ENCODE measurements around the gene SIT1. TPM values are rescaled to one million over a fixed set of nuclear protein-coding genes. Genes with fewer than 3 reads are reported as not detected.

The SIT1 gene
- total and polyA plus RNA-seq, 7 donors, result 0.81 to 15.9 (median 1.3) TPM; not detected in 3

DNA sequence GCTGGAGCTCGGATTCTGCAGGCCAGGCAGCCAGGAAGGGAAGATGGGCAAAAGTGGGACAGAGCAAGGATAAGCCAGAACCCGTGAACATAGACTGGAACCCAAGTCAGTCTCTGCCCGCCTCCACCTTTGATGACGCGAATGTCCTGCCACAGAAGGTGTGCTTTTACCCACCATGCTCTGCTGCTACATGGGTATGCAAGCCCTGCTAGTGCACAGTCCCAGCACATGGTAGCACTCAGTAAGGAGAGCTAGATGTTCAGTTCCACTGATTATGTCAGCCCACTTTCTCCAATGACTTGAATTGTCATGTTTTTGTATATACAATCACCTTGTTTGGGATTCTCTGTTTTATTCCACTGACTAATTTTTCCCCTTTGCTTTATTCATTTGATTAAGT is 21.1 kb downstream of the SIT1 start:
- no peaks in the 10 kb centered on the region for H3K4me1 ChIP-seq
- intact Hi-C loops (cut with DNase I), result no loop called here
- WGBS, 2 donors, result 88 to 91% methylated on average over 5 of the region's 5 CpGs
- H3K27ac ChIP-seq, result no peak overlapping the region
- H3K36me3 ChIP-seq, result no peaks in the 10 kb centered on the region
- DNase-seq, result no peak
- TF ChIP-seq, protein P1, sequence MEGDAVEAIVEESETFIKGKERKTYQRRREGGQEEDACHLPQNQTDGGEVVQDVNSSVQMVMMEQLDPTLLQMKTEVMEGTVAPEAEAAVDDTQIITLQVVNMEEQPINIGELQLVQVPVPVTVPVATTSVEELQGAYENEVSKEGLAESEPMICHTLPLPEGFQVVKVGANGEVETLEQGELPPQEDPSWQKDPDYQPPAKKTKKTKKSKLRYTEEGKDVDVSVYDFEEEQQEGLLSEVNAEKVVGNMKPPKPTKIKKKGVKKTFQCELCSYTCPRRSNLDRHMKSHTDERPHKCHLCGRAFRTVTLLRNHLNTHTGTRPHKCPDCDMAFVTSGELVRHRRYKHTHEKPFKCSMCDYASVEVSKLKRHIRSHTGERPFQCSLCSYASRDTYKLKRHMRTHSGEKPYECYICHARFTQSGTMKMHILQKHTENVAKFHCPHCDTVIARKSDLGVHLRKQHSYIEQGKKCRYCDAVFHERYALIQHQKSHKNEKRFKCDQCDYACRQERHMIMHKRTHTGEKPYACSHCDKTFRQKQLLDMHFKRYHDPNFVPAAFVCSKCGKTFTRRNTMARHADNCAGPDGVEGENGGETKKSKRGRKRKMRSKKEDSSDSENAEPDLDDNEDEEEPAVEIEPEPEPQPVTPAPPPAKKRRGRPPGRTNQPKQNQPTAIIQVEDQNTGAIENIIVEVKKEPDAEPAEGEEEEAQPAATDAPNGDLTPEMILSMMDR (IDR thresholded peaks at IDR 0.05), result no peak
- TF ChIP-seq POLR2A (IDR thresholded peaks at IDR 0.05), result no peak
- no peak for TF ChIP-seq EP300 (IDR thresholded peaks at IDR 0.05)
- no peak for TF ChIP-seq POLR2AphosphoS5 (IDR thresholded peaks at IDR 0.05)
- no peak overlapping the region for H3K4me3 ChIP-seq
- H3K9me3 ChIP-seq, result no peaks in the 10 kb centered on the region
- no peaks in the 10 kb centered on the region for H3K27me3 ChIP-seq

GRCh38 chr9:35628389-35628991 is 22.2 kb downstream of the SIT1 start:
- H3K36me3 ChIP-seq, result no peaks in the 10 kb centered on the region
- H3K27me3 ChIP-seq, result no peaks in the 10 kb centered on the region
- WGBS, 2 donors, result 95 to 97% methylated on average over 6 of the region's 6 CpGs
- no peaks in the 10 kb centered on the region for H3K4me1 ChIP-seq
- no peak overlapping the region for H3K4me3 ChIP-seq
- TF ChIP-seq, protein P1 (IDR thresholded peaks at IDR 0.05), result no peak
- TF ChIP-seq EP300 (IDR thresholded peaks at IDR 0.05), result no peak
- TF ChIP-seq POLR2A (IDR thresholded peaks at IDR 0.05), result no peak
- no peak for TF ChIP-seq POLR2AphosphoS5 (IDR thresholded peaks at IDR 0.05)
- DNase-seq, result no peak
- intact Hi-C loops (cut with DNase I), result no loop called here
- no peaks in the 10 kb centered on the region for H3K9me3 ChIP-seq
- no peak overlapping the region for H3K27ac ChIP-seq

DNA sequence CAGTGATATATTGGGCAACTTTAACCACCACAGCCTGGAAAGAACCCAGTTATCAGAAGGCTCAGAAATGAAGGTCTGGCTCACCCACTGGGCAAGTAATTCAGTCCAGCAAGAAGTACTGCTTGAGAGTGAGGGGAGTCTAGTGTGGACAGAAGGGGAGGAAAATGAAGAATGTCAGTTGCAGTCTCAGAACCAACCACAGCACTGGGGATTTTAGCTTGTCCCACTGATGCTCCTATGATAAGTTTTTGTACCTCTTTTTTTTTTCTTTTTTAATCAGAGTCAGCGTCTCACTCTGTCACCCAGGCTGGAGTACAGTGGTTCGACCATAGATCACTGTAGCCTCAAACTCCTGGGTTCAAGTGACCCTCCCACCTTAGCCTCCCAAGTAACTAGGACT is 23.2 kb downstream of the SIT1 start:
- no peak for DNase-seq
- Histone ChIP-seq H3K9me3 (no peaks in the 10 kb centered on the region), H3K27me3 (no peaks in the 10 kb centered on the region), H3K36me3 (no peaks in the 10 kb centered on the region), H3K4me1 (no peaks in the 10 kb centered on the region), H3K27ac (no peak overlapping the region), H3K4me3 (no peak overlapping the region)
- intact Hi-C loops (cut with DNase I), result no loop called here
- TF ChIP-seq POLR2A (IDR thresholded peaks at IDR 0.05), result no peak
- TF ChIP-seq, protein P1 (IDR thresholded peaks at IDR 0.05), result no peak
- 69 to 90% methylated on average over 2 of the region's 2 CpGs for WGBS, 2 donors

DNA sequence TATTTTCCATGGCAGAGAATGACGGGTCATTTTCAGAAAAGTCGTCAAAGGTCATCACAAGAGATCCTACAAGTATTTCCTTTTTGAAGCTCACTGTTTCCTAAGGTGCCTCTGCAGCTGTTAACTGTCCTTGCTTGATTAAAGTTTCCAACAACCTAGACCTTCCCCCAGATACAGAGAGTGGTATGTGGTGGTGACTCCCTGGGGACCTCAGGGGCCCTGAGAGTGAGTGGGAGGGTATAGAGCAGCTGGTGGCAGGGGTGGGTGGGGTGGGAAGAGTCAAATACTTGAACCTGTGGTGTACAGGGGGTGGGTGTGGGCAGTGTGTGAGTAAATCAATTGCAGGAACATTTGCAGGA is 31.0 kb downstream of the SIT1 start:
- Histone ChIP-seq H3K27me3 (peaks cover 0 to 7% (median 0%) of the 10 kb centered on the region in 3 donors), H3K36me3 (no peaks in the 10 kb centered on the region), H3K4me3 (no peak overlapping the region), H3K4me1 (peaks cover 0 to 13% (median 10%) of the 10 kb centered on the region in 4 donors), H3K9me3 (no peaks in the 10 kb centered on the region), H3K27ac (no peak overlapping the region)
- no peak for DNase-seq
- intact Hi-C loops (cut with DNase I), result no loop called here
- TF ChIP-seq POLR2A (IDR thresholded peaks at IDR 0.05) (no peak), EP300 (IDR thresholded peaks at IDR 0.05) (no peak), POLR2AphosphoS5 (IDR thresholded peaks at IDR 0.05) (no peak)
- TF ChIP-seq, protein P1 (IDR thresholded peaks at IDR 0.05), result no peak
- 46 to 68% methylated on average over 2 of the region's 2 CpGs for WGBS, 2 donors

Data from sigmoid colon (tissue), 7 donors.